AG08396 (cell line): ENCODE results near the gene RBM38.
"Not testable (repeated sequence)": the region's sequence is repeated elsewhere in the genome, so short reads cannot be mapped to it uniquely, and the experiment has no call there.

Experiments
- DNase-seq: peaks from one replicate; pipeline ENCODE4 v3.0.0; 2012; ENCODE audit warnings: low spot score, mixed read lengths

RBM38 gene

GRCh38 chr20:57419479-57419878 lies 28.3 kb downstream of the RBM38 start:
- not testable (repeated sequence) for DNase-seq

GRCh38 chr20:57420571-57421252 lies 29.5 kb downstream of the RBM38 start:
- no peak for DNase-seq

DNA sequence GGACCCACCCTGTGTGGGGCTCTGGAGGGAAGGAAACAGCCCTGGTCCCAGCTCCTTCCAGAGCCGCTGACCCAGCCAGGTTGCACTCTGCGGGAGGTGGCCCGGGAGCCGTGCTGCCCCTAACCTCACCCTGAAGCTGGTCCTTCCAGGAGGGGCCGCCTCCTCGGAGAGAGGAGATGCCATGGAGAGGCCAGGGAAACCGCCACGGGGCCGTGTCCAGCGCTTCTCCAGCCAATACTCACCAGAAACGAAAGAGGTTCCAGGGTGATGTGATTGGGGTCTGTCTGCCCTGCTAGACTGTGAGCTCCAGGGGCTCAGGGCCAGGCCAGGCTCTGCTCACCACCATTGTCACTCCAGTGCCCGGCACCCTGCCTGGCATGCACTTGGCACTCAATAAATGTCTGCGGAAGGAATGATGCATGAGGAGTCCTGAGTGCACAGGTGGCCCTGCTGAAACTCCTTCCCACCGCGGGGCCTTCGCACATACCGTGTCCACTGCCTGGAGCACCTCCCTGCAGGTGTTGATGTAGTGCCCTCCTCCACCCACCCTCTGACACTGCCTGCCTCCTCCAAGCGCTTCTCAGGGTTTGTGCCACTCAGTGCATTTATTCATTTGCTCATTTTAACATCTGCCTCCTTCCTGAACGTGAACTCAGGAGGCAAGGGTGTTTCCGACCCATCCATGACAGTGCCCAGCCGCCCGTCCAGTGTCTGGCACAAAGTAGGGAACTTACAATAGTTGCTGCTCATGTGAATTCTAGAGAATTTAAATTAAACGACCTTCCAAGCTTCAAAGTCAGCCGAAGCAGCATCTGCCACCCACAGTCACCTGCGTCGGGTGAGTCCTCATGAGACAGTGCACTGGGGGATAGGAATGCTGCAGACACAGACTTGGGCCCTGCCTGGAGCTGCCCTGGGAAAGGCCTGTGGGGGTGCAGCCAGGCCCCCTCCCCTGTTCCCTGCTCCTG lies 30.3 kb downstream of the RBM38 start:
- DNase-seq: no peak

DNA sequence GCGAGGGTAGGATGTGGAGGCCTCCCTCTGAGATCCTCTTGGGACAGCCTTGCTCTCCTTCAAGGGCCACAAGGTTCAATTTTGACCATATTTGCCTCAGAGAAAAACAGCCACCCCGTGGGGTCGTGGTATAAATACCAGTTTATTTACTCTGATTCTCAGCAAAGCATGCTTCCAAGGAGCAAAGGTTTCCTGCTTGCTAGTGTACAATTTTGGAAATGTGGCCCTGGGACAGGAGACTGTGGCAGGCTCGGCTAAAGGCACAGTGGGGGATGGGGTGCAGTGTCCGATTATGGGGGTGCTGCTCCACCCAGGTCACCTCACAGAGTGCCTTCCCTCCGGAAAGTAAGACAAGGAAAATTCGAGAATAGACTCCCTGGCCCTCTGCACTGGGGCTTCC lies 31.1 kb downstream of the RBM38 start:
- no peak for DNase-seq

GRCh38 chr20:57425150-57426013 lies 34.2 kb downstream of the RBM38 start:
- no peak for DNase-seq

DNA sequence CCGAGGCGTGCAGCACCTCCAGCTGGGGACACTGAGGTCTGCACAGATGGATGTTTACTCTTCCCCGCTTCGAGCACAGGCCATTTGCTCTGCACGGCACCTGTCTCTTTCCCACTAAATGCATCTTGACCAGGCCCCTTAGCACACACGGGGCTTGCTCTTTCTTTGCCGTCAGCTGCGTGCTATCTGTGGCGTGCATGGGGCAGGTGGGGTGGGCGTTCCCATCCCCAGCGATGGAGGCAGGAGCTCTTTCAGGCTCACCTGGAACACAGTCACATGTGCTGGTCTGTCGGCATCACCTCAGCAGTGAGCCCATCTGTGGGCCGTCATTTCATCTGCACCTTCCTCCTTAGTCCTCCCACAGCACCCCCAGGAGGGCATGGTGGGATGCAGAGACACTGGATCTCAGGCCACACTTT lies 35.1 kb downstream of the RBM38 start:
- DNase-seq: no peak

DNA sequence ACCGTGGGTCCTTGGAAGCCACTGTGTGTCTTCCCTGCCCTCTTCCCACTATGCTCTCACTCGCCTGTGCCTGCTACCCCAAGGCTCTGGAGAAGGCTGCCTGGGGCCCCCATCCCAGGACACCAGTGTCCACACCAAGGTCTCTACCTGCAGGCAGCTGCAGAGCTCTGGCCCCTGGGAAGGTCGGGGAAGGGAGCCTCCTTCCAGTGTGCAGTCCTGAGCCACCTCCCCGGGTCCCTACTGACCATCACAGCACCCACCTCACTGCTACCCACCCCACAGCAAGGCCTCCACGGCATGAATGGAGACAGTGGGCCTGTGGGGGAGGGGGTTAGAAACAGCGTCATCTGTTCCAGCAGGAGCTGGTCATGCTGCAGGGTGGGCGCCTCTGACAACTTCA lies 35.6 kb downstream of the RBM38 start:
- DNase-seq: no peak

GRCh38 chr20:57428324-57429158 lies 37.3 kb downstream of the RBM38 start:
- DNase-seq: no peak

GRCh38 chr20:57429159-57429496 lies 37.9 kb downstream of the RBM38 start:
- DNase-seq: no peak

DNA sequence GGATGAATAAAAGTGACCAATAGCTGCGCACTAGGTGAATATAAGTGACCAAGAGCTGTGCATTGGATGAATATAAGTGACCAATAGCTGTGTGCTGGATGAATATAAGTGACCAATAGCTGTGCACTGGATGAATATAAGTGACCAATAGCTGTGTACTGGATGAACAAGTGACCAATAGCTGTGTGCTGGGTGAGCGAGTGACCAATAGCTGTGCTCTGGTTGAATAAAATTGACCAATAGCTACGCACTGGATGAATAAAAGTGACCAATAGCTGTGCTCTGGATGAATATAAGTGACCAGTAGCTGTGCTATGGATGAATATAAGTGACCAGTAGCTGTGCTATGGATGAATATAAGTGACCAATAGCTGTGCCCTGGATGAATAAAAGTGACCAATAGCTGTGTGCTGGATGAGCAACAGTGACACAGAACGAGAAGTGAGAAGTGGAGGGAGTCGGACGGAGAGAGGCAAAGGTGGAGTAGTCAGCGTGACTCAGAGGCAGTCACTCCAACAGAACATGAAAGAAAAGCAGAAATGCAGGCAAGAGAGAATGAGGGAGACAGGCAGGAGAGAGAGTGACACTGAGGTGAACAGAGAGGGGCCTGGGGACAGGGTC lies 38.5 kb downstream of the RBM38 start:
- DNase-seq: peak; percentile 56

GRCh38 chr20:57430201-57430596 lies 39.0 kb downstream of the RBM38 start:
- DNase-seq: not testable (repeated sequence)

- no peak for DNase-seq
Observed at GRCh38 chr20:57431539-57431835, 40.3 kb downstream of the RBM38 start.

DNA sequence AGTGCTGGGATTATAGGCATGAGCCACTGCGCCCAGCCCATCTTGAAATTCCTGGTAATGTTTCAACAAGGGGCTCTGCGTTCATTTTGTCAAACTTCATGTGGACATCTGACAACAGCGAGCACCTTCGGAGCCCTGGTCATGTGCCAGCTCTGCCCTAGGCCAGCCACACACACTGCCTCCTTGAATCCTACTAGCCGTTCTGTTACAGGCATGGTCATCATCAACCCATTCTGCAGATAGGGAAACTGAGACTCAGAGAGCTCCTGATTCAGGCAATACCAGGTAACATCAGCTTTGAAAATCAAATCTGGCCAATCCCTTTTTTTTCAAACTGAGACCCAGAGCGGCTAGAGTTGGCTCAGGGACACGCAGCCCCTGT lies 41.3 kb downstream of the RBM38 start:
- no peak for DNase-seq

GRCh38 chr20:57432862-57433491 lies 41.8 kb downstream of the RBM38 start:
- no peak for DNase-seq

DNA sequence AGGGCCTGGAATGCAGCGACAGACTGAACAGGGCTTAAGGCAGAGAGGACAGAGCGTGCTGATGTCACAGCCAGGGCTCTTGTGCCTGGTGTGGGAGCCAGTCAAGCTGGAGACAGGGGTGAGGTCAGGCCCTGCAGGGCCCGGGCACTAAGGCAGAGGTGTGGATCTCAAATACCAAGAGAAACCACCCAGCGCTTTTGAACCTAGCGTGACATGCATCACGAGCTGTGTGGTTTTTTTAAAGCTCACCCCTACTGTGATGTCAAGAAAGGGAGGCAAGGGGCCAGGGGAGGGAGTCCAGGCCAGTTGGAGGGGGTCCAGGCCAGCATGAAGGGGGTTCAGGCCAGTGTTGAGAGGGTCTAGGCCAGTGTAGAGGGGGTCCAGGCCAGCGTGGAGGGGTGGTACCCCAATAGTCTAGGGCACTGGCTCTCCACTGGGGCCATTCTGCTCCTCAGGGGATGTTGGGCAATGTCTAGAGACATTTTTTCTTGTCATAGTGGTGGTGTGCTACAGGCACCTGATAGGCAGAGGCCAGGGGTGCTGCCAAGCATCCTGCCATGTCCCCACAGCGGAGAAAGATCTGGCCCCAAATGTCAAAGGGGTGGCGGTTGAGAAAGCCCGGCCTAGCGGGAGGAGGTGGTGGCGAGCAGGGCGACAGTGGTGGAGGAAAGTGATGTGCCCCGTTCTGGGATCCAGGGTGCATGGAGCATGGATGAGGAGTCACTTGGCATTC lies 42.6 kb downstream of the RBM38 start:
- DNase-seq: no peak

DNA sequence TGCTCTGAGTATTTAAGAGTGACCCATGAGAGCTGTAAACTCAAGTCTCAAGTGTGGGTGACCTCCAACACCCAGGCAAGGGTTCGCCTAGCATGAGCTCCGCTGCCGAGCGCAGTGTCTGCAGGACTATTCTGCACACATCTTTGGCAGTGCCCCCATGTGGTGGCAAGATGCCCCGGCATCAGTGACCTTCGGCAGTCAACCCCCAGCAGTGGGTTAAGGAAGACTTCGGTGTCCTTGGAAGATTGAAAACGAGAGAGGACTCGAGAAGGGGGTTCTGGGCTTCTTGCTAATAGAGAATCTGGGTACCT lies 43.1 kb downstream of the RBM38 start:
- DNase-seq: no peak

- no peak for DNase-seq
Observed at GRCh38 chr20:57435105-57435497, 43.9 kb downstream of the RBM38 start.

DNA sequence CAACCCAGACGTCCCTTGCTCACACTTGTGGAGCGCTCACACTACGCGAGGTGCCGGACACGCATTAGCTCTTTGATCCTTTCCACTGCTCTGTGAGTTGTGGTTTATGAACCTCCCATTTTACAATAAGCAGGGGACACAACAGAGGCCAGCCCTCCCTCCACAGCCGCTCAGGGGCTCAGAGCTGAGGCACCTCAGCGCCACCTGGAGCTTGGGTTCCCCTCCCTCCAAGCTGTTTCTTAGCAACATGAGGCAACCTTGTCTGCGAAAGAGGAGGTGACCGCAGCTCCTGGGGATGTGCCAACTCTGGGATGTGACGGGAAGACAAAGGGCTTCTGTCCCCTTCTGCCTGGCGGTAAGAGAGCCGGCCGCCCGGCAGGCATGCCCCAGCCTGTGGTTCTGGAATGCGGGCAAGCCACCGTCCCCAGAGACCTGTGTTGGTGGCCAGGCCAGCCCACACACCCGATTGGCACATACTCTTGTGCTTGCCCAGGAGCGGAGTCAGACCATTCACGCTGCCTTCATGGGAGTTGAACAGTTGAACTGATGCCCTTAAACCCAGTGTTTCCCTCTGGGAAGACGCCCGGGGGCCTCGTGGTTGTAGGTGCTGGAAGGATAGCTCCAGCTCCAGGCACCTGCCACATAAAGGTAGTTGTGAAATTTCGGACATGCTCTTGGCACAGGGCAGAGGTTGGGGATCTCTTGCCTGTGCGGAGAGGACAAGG lies 44.5 kb downstream of the RBM38 start:
- DNase-seq: no peak

DNA sequence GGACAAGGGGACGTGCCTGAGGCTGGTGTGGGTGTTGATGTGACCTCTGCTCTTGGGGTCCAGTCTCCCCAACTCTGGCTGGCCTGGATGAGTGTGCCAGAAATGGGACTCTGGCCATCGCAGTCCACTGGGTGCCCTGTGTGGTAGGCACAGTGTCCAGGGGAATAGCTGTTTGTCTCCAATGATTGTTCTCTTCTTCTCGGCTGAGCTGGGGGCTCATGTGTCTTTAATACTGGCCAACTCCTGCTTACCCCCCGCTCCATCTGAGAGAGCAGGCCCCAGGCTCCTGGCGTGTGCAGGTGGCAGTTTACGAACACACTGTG lies 45.0 kb downstream of the RBM38 start:
- no peak for DNase-seq

- no peak for DNase-seq
Observed at GRCh38 chr20:57437267-57437666, 46.1 kb downstream of the RBM38 start.
